OCI-LY3 (cell line): ENCODE results near the gene CCL11.

Experiments
- EZH2phosphoT487 ChIP-seq: fragments of 200-600 bp; shearing (Covaris generic); IDR thresholded peaks from 2 replicates; pipeline ENCODE4 v1.6.1; 2018; ENCODE audit warnings: antibody characterized with exemption, mixed run types, low read depth
- TF ChIP-seq, protein P1 (sequence below): fragments of 200-600, 300-600 bp; sonication (generic); IDR thresholded peaks from 2 replicates; pipeline ENCODE4 v1.5.1; 2014; ENCODE audit warnings: antibody characterized with exemption, low read length, low read depth

DNA sequence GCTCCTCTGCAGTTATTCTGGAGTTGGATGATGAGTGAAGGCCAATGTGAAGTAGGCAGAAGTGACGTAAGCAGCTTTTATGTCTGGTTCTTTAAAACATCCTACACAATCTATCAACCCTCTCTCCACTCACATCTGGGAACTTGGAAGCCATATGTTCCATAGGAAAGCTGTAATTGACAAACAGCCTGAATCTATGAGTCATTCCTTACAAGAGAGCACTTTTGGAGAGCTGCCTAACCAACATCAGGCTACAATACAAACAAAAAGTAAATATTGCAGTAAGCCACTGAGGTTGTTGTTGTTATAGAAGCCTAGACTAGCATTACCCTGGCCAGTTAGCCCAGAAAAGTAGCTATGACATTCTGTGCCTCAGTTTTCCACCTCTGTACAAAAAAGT is 9.7 kb upstream of the CCL11 start:
- TF ChIP-seq, protein P1, sequence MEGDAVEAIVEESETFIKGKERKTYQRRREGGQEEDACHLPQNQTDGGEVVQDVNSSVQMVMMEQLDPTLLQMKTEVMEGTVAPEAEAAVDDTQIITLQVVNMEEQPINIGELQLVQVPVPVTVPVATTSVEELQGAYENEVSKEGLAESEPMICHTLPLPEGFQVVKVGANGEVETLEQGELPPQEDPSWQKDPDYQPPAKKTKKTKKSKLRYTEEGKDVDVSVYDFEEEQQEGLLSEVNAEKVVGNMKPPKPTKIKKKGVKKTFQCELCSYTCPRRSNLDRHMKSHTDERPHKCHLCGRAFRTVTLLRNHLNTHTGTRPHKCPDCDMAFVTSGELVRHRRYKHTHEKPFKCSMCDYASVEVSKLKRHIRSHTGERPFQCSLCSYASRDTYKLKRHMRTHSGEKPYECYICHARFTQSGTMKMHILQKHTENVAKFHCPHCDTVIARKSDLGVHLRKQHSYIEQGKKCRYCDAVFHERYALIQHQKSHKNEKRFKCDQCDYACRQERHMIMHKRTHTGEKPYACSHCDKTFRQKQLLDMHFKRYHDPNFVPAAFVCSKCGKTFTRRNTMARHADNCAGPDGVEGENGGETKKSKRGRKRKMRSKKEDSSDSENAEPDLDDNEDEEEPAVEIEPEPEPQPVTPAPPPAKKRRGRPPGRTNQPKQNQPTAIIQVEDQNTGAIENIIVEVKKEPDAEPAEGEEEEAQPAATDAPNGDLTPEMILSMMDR = no peak
- TF ChIP-seq EZH2phosphoT487 = no peak
